GM18498 (cell line): ENCODE data around the gene CHD8.

Experiments
- ATAC-seq: cut with Tn5 transposase; IDR thresholded peaks from one replicate; pipeline ENCODE4 v1.9.1; 2021; ENCODE audit warnings: mild to moderate bottlenecking, moderate library complexity; ENCODE audit not compliant: unreplicated experiment

CHD8 gene

GRCh38 chr14:21440859-21441258 lies 15.1 kb downstream of the CHD8 start:
- ATAC-seq: no peak

GRCh38 chr14:21437063-21437901 lies 18.6 kb downstream of the CHD8 start:
- peak; percentile 99 for ATAC-seq

- no peak for ATAC-seq
Measured at GRCh38 chr14:21436567-21437062, 19.3 kb downstream of the CHD8 start.

GRCh38 chr14:21431126-21431525 lies 24.8 kb downstream of the CHD8 start:
- no peak for ATAC-seq

GRCh38 chr14:21428930-21429329 lies 27.0 kb downstream of the CHD8 start:
- ATAC-seq: no peak

- ATAC-seq: no peak
Measured at GRCh38 chr14:21426692-21427091, 29.2 kb downstream of the CHD8 start.

- no peak for ATAC-seq
Measured at GRCh38 chr14:21419528-21419927, 36.4 kb downstream of the CHD8 start.

GRCh38 chr14:21415329-21415728 lies 40.6 kb downstream of the CHD8 start:
- ATAC-seq: no peak

- no peak for ATAC-seq
Measured at GRCh38 chr14:21414137-21414631, 41.7 kb downstream of the CHD8 start.

- no peak for ATAC-seq
Measured at GRCh38 chr14:21408147-21408546, 47.8 kb downstream of the CHD8 start.

- no peak for ATAC-seq
Measured at GRCh38 chr14:21406213-21406612, 49.7 kb downstream of the CHD8 start.

- ATAC-seq: no peak
Measured at GRCh38 chr14:21405097-21405496, 50.8 kb downstream of the CHD8 start.

- no peak for ATAC-seq
Measured at GRCh38 chr14:21399311-21399870, 56.5 kb downstream of the CHD8 start.

- no peak for ATAC-seq
Measured at GRCh38 chr14:21398901-21399300, 57.0 kb downstream of the CHD8 start.

- ATAC-seq: no peak
Measured at GRCh38 chr14:21395450-21395849, 60.5 kb downstream of the CHD8 start.

- ATAC-seq: no peak
Measured at GRCh38 chr14:21385188-21385904, 70.6 kb downstream of the CHD8 start.

GRCh38 chr14:21384494-21384851 lies 71.5 kb downstream of the CHD8 start:
- peak; percentile 34 for ATAC-seq

GRCh38 chr14:21383848-21384493 lies 72.0 kb downstream of the CHD8 start, which contains the start of gene SUPT16H:
Gene SUPT16H (minus strand): TSS chr14:21384019. CDS start chr14:21383927, 92 bp downstream.
- peak; percentile 92 for ATAC-seq

- peak; percentile 37 for ATAC-seq
Measured at GRCh38 chr14:21382886-21383847, 72.8 kb downstream of the CHD8 start.

- no peak for ATAC-seq
Measured at GRCh38 chr14:21382095-21382494, 73.8 kb downstream of the CHD8 start.
